ENCODE results near the gene ANP32A.

ANP32A gene

DNA sequence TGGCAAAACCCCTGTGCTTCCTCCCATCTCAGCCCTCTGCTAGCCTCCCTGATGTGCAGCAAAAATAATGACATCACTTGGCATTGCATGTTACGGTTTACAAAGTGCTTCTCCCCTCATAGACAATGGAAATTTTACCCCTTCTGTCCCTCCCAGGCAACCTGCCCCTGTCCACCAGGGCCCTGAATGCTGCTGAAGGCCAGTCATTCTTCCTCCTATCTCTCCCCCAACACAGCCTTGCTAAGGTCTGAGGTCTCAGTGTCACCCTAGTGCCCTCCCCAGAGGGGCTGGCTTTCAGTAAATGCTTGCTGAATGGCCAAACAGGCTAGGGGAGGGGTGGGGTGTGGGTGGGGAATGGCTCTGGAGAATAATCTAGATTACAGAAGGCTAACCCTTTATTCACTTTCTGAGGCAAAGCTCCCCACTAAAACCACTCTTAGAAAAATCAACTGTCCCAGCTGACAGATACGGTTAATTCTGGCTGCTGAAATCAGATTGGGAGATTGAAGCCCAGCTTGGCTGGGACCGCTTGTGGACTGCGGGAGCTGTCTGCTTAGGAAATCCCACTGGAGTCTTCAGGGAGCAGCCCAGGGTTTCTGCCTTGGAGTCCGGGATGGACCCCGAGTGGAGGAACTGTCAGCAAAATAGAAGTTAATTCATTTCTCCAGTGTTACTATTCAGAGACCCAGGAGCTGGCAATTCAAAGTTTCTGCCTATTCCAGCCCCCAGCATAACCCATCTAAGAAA, 22.9 kb downstream of the ANP32A start:
- no peak for DNase-seq

DNA sequence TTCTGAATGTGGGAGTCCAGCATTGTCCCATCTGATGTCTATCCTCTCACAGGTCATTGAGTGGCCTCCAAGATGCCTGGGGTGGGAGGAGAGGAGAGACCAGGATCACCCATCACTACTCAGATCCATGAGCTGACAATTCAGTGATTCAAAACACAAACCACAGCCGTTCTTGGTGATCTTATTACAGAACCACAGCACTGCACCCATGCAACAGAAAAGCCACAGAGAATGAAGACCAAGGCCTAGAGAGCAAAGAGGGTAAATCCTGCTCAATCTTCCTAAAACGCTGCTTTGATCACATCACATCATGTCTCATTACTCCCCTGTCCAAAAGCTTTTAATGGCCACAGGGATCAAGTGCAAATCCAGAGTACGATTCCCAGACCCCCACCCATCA, 23.5 kb downstream of the ANP32A start:
- DNase-seq, result no peak

DNA sequence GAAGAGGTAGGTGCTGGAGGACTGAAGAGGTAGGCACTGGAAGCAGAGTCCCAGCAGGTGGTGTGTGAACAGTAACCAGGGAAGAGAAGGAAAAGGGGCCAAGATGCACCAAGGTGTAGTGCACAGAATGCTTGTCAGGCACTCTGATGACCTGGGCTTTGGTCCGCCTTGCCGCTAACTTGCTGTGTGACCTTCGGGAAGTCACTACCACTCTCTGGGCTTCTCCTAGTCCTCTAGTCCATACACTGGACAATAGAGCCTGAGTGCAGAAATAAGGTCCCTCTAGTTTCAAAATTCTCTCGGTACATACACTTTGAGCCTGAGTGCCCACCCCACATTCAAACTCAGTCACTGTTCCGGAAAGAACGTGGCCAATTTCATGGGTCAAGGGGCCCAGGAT, 24.1 kb downstream of the ANP32A start:
- no peak for DNase-seq

DNA sequence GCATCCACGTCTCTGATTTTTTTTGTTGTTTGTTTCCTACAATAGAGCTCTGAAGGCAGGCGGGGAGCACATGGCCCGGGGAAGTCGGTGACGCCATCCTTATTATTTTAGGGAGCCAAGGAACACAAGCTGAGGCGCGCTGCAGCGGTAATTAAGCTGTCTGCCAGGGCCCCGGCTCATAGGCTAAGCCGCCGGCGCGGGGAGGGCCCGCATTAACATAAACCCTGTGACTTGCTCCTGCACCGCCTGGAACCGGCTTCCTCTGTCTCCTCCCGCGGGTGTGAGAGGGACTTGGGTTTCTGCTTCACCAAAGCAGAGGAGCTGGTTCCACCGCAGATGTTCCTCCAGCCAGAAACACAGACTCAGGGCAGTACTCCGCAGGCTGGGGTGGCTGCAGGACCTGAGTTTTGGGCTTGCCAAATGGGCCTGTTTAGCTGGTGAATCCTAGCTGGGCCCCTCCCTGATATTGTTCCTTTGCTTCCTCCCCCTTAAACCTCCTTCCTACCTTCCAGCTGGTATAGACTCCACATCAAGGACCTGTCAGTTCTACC, 25.3 kb downstream of the ANP32A start:
- DNase-seq, result peak; percentile 27

DNA sequence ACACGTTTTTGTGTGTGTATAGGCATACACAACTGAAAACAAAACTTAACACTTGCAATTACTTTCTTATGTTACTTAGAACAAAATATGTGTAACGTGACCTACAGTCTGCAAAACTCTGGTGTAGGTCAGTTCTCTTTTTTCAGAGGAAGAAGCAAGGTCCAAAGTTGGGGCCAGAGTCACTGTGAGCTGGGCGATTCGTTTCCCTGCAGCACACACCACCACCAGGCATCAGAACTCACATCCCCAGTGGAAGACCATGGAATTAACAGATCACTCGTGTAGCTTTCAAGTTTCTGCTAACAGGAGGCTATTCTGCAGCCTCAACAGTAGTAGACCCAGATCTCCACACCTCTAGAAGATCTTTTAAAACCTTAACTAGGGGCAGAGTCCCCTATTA, 25.8 kb downstream of the ANP32A start:
- DNase-seq, result no peak

DNA sequence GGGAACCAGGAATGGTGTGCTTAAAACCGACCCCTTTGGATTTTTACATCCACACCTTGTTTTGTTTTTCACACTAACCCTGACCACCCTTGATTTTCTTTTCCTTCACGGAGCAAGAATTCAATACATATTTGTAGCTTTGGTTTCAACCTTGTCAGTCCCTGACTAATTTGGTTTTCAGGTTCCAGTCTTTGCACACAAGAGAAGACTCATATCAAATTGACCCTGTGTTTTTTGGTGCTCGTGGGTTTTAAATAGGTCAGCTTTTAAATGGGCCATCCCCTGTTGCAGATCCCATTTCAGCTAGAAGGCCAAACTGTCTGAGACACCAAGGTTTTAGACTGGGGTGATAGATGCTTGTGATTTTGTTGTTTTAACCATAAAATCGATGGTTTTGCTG, 26.4 kb downstream of the ANP32A start:
- no peak for DNase-seq

DNA sequence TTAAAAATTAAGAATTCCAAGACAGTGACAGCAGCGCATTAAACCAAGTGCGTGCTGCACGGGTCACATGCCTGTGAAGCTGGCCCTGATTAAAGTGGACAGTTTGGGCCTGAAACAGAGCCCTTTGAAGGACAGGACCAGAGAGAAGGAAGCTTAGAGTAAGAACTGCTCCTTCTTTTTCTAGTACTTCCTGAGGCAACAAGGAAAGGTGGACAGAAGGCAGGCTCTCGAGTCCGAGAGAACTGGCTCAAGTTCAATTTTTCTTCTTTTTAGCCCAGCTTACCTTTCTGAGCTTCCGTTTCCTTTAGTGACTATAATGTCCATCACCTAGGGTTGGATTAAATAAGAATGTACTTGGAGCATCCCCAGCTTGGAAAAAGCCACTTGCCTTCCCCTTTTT, 26.9 kb downstream of the ANP32A start:
- no peak for DNase-seq

DNA sequence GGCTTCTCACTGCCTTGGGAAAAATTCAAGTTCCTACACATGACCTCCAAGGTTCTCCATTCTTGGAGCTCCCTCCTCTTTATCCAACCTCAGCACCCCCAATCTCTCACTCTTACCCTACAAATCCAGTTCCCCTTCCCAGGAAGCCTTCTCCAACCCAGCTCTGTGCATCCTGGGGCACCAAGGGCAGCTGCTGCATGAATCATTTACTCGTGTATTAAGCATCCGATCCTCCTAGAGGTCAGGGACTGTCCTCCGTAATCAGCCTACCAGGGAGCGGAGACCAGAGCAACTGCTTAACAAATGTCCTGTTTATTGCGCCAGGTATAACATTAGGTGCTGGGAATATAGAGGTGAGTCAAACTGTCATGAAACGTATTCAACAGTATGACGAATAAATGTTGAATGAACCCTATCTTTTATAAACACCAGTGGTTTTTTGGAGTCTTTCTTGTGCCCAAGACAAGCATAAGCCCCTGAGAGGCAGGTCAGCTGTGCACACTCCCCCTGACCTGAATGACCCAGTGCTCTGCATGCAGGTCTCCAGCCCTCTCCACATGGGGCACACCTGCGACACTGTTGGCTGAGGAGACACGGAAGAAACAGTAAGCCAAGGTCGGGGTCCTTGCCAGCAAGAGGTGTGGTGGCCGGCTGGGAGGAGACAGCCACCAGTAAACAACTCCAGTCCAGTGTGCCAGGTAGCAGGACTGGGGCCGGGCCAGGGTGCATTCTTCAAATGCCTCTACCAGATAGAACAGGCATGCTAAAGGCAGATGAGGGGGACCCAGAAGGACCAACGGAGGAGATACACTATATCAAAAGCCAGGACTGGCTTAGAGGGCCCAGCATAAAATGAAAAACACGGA, 27.6 kb downstream of the ANP32A start:
- DNase-seq, result no peak

DNA sequence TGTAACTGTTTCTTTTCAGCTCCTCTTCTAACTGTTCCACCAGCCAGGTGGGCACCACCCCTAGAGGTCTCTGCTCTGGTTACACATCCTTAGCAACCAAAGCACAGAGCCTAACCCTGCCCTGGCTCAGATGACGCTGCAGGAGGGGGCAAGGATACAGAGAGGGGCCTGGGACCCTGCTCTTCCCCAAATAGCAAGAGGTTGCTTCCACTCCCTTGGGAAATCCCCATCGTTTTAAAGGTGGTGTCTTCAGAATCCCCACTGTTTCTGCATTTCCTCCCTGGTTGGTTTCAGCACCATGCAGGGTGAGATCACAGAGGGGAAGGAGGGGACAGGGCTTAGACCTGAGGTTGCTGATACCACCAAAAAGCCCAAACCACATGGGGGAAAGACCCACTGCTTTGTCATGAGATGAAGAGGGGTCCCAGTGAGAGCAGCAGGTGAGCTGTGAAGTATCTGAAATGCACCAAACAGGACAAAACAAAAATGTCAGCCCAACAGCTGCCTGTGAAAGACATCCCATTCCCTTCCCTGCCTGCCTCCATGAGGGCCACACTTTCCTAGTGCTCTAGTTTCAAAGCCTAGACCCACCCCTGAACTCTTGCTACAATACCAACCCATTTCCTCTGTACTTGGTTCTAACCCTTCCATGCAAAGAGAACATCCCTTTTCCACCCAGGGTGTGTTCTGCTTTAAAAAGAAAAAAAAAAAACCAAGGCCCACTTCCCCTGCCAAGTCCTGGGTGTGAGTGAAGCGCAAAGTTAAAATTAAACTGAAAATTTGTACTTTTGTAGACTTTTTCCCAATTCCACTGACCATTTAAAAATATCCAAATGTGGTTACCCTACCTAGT, 29.0 kb downstream of the ANP32A start:
- DNase-seq, result no peak

DNA sequence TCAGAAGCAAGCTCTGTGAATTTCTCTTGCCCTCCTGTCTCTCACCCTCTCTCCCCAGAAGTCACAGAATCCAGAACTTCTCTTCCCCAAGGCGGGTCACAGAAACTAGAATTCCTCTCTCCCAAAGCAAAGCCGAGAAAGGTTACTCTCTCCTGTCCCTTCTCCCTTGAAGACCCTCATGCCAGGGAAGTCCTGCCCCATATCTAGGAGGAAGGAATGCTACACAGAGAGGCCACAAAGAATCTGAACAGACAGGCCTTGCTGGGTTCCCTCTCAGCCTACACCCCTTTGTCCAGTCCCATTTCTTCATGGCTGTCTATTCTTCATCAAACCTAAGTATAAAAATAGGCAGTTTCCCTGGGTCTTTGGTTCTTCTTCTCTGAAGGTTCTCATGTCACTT, 29.8 kb downstream of the ANP32A start:
- no peak for DNase-seq

DNA sequence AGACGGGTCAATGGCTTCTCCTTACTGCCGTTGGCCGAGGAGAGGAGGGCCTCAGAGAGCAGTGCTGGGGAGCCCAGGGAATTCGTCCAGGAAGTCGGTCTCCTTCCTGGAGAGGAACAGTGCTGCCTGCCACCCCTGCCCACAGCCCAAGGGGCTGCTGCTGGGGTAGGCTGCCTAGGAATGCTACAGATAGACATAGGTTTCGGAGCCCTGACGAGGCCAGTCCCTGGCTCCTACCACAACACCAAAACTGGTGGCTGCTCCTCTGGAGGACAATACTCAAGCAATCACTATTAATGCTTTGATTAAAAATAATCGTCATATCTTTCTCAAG, 30.5 kb downstream of the ANP32A start:
- no peak for DNase-seq

DNA sequence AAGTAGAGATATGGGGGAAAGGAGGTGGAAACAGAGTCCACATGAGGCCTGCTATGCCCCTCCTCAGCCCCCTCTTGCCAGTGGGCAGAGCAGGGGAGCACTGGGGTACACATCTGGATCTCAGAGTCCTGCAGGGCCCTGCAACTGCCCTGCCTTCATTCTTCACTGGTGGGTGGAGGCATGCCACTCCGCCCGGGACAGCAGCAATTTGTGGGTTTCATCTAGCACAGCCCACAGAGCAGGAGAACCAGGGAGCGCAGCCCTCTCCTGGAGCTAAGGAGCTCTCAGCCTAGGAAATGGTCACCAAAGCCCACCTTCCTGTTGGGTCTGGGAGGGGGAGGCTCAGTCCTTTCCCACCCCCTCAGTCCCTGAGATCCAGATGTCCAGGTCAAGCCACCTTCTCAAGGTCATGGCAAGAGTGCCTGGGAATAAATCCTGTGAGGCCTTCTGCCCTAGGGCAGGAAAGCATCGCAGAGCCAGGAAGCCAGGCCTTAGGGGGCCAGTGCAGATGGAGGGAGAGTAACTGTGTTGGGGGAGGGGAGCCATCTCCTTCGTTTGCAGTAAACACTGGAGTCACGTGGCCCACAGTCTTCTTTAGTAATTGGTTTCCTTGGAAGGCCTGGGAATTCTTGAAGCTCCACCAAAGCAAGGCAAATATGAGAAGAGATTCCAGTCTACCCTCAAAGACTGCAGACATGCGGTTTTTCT, 31.0 kb downstream of the ANP32A start:
- no peak for DNase-seq

DNA sequence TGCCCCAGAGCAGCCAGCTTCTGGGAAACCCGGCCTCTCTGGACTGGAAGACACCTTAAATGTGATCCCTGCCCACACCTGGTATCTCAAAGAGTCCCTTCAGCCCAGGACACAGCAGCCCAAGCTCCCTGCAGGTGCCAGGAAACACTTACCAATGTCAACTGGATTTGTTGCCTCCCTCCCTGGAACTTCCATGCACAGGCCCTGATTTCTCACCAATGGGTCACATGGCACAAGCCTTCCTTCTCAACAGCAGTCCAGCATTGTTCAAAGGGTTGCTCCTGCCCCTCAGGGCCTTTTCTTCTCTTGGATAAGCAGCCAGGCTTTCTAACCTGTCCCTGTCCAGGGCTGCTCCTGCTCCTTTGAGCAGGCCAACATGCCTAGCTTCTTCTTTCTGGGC, 31.6 kb downstream of the ANP32A start:
- DNase-seq, result no peak

DNA sequence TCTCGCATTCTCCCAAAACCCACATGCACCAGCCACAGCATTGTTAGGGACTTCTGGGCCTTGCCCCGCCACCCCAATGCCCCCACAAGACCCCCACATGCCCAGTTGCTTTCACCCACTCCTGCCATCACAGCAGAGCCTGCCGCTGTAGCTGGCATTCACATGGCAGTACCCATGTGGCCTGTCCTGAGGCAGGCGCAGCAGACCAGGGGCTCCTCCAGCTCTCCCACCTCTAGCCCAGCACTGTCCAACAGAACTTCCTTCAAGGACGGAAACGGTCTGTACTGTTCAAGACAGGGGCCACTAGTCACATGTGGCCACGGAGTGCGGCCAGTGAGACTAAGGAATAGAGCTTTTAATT, 32.5 kb downstream of the ANP32A start:
- no peak for DNase-seq

DNA sequence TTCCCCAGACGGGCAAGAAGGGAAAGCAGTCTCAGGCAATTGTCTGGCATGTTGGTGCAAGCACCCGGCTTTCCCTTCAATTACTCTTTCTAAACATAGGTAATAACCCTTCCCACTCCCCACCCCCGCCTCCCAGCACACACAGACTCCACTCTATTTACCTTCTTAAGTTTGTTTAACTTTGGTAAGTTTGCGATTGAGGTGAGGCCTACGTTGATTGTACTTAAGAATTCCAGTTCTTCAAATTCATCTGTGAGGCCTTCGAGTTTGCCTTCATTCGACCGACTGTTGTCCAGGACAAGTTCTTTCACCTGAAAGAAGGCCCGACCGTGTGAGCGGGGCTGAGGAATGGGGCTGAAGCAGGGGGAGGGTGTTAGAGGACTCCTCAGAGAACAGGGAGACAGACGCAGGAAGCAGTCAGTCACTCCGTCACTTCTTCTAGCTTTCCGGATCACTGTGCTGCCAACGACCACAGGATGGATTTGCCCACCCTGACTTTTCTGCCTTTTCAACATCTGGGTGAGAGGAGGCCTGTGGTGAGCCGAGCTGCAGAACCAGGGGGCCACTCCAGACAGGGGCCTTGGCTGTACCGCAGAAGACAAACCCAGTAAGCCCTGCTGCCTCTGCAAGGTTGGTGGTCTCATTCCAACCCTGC, 33.0 kb downstream of the ANP32A start:
- DNase-seq, result no peak

DNA sequence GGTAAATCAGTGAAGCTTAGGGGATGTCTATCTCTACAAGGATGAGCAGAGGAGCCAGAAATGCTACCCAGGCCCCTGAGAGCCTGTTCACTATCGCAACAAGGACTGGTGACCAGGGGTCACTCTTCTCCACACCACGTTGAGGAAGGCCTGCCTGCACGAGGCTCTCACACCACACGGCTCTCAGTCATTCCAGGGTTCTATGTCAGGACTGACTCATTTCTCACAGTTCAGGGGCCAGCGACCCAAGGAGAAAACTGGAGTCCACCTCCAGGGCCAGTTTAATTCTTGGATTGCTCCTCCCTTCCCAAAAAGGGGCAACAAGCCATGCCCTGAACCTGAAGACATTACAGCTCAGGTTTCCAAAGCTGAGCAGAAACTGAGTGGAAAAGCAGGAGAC, 33.9 kb downstream of the ANP32A start:
- DNase-seq, result no peak

DNA sequence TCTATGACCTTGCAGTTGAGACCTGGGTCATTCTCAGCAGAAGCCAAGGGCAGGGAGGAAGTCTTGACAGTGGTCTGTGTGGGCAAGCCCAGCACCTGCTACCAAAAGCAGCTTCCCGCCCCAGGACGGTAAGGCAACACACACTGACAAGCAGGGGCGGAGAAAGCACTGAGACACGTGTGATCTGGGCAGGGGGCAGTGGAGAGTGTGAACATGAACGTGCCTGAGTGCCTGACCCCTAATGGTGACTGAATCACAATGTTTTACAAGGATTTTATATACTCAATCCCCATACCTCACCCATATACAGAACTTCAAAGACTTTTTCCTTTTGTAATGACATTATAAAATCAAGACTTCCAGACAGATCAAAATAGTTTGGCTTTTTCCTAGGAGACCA, 35.2 kb downstream of the ANP32A start:
- no peak for DNase-seq

DNA sequence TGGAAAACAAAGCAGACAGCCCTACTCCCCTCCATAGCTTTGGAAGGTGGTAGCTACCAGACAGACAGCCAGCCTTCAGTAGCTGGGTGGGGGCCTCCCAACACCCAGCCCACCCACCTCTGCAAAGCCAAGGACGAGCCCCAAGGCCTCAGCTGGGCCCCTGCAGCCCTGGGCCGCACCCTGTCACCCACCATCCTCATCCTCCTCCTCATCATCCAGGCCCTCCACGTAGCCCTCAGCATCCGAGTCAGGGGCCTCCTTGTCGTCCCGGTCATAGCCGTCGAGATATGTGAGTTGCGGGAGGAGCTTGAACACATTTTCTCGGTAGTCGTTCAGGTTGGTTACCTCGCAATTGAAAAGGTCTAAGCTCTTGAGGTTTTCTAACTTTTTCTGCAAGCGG, 36.5 kb downstream of the ANP32A start:
- no peak for DNase-seq

DNA sequence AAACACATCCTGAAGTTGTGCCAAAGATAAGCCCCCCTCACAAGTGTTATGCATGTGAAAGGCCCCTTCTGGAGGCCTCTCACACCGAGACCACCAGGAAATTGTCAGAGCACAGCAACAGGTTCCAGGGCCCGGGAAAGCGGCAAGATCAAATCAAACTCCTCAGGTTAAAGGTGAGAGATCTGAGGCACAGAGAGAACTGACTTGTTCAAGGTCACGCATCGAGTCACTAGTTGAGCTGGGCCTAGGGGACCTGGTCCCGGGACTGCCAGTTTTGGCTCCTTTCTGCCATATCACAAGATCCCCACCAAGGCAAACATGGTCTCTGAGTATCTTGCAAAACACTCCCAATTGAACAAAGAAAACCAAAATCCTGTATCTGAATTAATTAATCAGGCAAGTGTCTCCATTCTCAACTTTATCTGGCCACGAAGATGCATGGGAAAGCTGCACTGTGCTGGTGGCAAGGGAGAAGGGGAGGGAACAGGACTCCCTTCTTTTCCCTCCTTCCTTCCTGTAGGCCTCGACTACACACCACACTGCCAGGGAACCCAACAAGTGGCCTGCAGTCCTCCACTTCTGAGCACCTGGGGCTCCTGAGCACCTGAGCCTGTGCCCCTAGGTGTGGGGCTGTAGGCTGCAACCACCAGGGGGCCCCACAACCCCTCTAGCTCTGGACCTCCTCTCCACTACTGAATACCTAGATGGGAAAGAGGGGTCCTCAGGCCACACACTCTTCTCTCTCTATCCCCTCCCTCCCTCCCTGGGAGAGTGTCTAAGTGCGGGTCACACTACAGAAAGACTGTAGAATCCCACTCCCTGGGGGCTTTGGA, 37.3 kb downstream of the ANP32A start:
- no peak for DNase-seq

DNA sequence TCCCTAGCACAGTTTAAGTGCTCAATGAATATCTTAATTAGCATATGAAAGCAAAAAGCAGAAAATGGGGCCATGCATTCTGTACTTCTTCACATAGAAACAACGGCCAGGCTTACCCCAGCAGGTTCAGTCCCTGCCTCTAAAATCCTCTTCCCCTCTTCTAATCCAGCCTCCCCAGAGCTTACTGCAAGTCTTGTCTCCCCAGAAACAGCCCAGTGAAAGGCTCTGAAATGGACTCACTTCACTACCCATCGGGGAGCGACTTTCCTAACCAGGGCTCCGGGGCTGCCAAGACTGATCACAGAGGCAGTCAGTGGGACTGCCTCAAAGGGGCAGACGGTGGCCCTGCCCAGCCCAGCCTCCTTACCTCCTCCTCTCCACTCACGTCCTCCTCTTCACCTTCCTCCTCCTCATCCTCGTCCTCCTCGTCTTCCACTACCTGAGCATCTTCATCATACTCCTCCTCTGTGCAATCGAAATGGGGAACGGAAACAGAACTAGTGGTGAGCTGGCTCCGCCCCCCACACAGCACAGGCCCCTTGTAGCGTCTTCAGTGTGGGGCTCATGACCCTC, 38.0 kb downstream of the ANP32A start:
- no peak for DNase-seq

Measured in NCI-H2029 treated with DMSO at 0.1 percent for 48 hours (cell line).